A549 (cell line): ENCODE measurements around the gene TMEM250. TPM values are rescaled to one million over a fixed set of nuclear protein-coding genes. Genes with fewer than 3 reads are reported as not detected.

ENCODE experiments used
- ATAC-seq, 2 experiments: fragments of 200-7000 bp in 1 of 2; fragments of >200 bp in 1 of 2; cut with Nextera tagmentation in 1 of 2; cut with Tn5 transposase in 1 of 2; 3 replicates each; pipeline versions ENCODE4 v1.8.0 to v1.9.1; 2018 to 2020; ENCODE audit warnings: mild to moderate bottlenecking in 1 of 2, moderate library complexity in 1 of 2
- CTCF ChIA-PET: fragments of 300-600 bp; sonication (Branson Sonifier 250); formaldehyde crosslinking; extraction: SDS; loops from one replicate; lab custom pipeline; 2021; ENCODE audit warnings: antibody characterized with exemption, inconsistent platforms; lab: Yijun Ruan, JAX
- POLR2A ChIA-PET: fragments of 350-600 bp; formaldehyde crosslinking; extraction: SDS; loops from one replicate; lab custom pipeline; 2021; ENCODE audit warnings: antibody characterized with exemption, inconsistent platforms; lab: Yijun Ruan, JAX
- DNase-seq, 2 experiments: peaks; one replicate each; pipeline versions ENCODE4 v3.0.0 to v3.0.0-alpha.2; 2011 to 2016; ENCODE audit warnings: low read depth in 1 of 2, low spot score in 1 of 2
- FAIRE-seq: peaks from 2 replicates; lab custom pipeline; 2011; peaks lifted over from hg19 to GRCh38; lab: Jason Lieb, UNC
- H3K27ac ChIP-seq, 2 experiments: fragments of >200 bp; sonication (Bioruptor Twin); formaldehyde crosslinking; 3 replicates each; pipeline ENCODE4 v1.5.1; 2016 to 2017
- H3K4me1 ChIP-seq: fragments of >200 bp; sonication (Bioruptor Twin); formaldehyde crosslinking; 3 replicates; pipeline ENCODE4 v1.6.1; 2016
- H3K4me2 ChIP-seq: fragments of >200 bp; sonication (Bioruptor Twin); formaldehyde crosslinking; 3 replicates; pipeline ENCODE4 v1.6.1; 2016
- H3K4me3 ChIP-seq: fragments of >200 bp; sonication (Bioruptor Twin); formaldehyde crosslinking; 3 replicates; pipeline ENCODE4 v1.5.1; 2016
- H3K9me3 ChIP-seq: fragments of >200 bp; sonication (Bioruptor Twin); formaldehyde crosslinking; 3 replicates; pipeline ENCODE4 v1.6.1; 2016
- ATOH8 ChIP-seq: fragments of 250-450 bp; sonication (Bioruptor Pico); IDR thresholded peaks from 2 replicates; pipeline ENCODE4 v1.5.0; 2020; ENCODE audit warnings: low read depth, mild to moderate bottlenecking, moderate library complexity
- BHLHE40 ChIP-seq: IDR thresholded peaks from 2 replicates; pipeline ENCODE4 v1.6.1; 2012; ENCODE audit warnings: low read depth, low read length, inconsistent platforms
- CBX8 ChIP-seq: fragments of 200-600 bp; sonication (generic); IDR thresholded peaks from 2 replicates; pipeline ENCODE4 v1.6.1; 2016
- CTCF ChIP-seq: fragments of >200 bp; sonication (Bioruptor Twin); formaldehyde crosslinking; IDR thresholded peaks from 3 replicates; pipeline ENCODE4 v1.5.1; 2016
- E2F6 ChIP-seq: IDR thresholded peaks from 2 replicates; pipeline ENCODE4 v1.6.1; 2012; ENCODE audit warnings: low read depth, borderline replicate concordance
- EHF ChIP-seq: fragments of 250-450 bp; sonication (Bioruptor Pico); IDR thresholded peaks from 2 replicates; pipeline ENCODE4 v1.5.0; 2020; ENCODE audit warnings: mild to moderate bottlenecking
- HES2 ChIP-seq: fragments of >200 bp; sonication (Bioruptor Twin); formaldehyde crosslinking; IDR thresholded peaks from 2 replicates; pipeline ENCODE4 v1.6.1; 2016
- HMGXB4 ChIP-seq: fragments of 250-450 bp; sonication (Bioruptor Pico); IDR thresholded peaks from 2 replicates; pipeline ENCODE4 v1.5.0; 2021; ENCODE audit warnings: mild to moderate bottlenecking, moderate library complexity, borderline replicate concordance
- JUNB ChIP-seq: fragments of >200 bp; sonication (Bioruptor Twin); formaldehyde crosslinking; IDR thresholded peaks from 2 replicates; pipeline ENCODE4 v1.6.1; 2016
- MAFK ChIP-seq: fragments of 450-650 bp; IDR thresholded peaks from 2 replicates; pipeline ENCODE4 v1.6.1; 2014; ENCODE audit not compliant: partially characterized antibody
- MYC ChIP-seq: IDR thresholded peaks from 2 replicates; pipeline ENCODE4 v1.6.1; 2012; ENCODE audit warnings: mild to moderate bottlenecking, inconsistent platforms, low read length, improper control_type of control experiment, borderline replicate concordance
- NPAS2 ChIP-seq: fragments of 250-450 bp; sonication (Bioruptor Pico); IDR thresholded peaks from 2 replicates; pipeline ENCODE4 v1.8.0; 2022; ENCODE audit warnings: mild to moderate bottlenecking, moderate library complexity, borderline replicate concordance
- PBX3 ChIP-seq: IDR thresholded peaks from 2 replicates; pipeline ENCODE4 v1.6.1; 2012
- PHF8 ChIP-seq: fragments of 200-600 bp; sonication (generic); IDR thresholded peaks from 2 replicates; pipeline ENCODE4 v1.6.1; 2016; ENCODE audit warnings: low read depth, mild to moderate bottlenecking, antibody characterized with exemption, moderate library complexity, borderline replicate concordance
- POLR2AphosphoS2 ChIP-seq: conservative IDR thresholded peaks from 2 replicates; pipeline ENCODE4 v1.6.1; 2012; ENCODE audit warnings: low read length, improper control_type of control experiment, inconsistent platforms
- RAD21 ChIP-seq, 2 experiments: fragments of >200 bp in 1 of 2; sonication (Bioruptor Twin) in 1 of 2; formaldehyde crosslinking in 1 of 2; IDR thresholded peaks in 1 of 2; conservative IDR thresholded peaks in 1 of 2; 2 replicates in 1 of 2; 3 replicates in 1 of 2; pipeline ENCODE4 v1.6.1; 2012 to 2018; ENCODE audit warnings: inconsistent platforms in 1 of 2
- RARB ChIP-seq: fragments of 250-450 bp; sonication (Bioruptor Pico); IDR thresholded peaks from 2 replicates; pipeline ENCODE4 v1.8.0; 2021; ENCODE audit warnings: mild to moderate bottlenecking, moderate library complexity
- REST ChIP-seq: fragments of 200-600 bp; sonication (generic); IDR thresholded peaks from 2 replicates; pipeline ENCODE4 v1.6.1; 2016; ENCODE audit warnings: antibody characterized with exemption, mild to moderate bottlenecking, moderate library complexity
- TFCP2L1 ChIP-seq: fragments of 250-450 bp; sonication (Bioruptor Pico); IDR thresholded peaks from 2 replicates; pipeline ENCODE4 v1.5.0; 2021; ENCODE audit warnings: mild to moderate bottlenecking
- TP53 ChIP-seq: fragments of 250-450 bp; sonication (Bioruptor Pico); IDR thresholded peaks from 2 replicates; pipeline ENCODE4 v1.5.0; 2021; ENCODE audit warnings: mild to moderate bottlenecking, moderate library complexity
- ZFP36 ChIP-seq: fragments of 450-650 bp; IDR thresholded peaks from 2 replicates; pipeline ENCODE4 v1.6.1; 2014; ENCODE audit warnings: borderline replicate concordance; ENCODE audit not compliant: partially characterized antibody
- ZSCAN20 ChIP-seq: fragments of 250-450 bp; sonication (Bioruptor Pico); IDR thresholded peaks from 2 replicates; pipeline ENCODE4 v1.8.0; 2022; ENCODE audit warnings: mild to moderate bottlenecking, moderate library complexity
- WGBS: methylation state at CpG from one replicate; pipeline ENCODE4 v1.1.6; 2017; ENCODE audit errors: missing lambda C conversion rate; 5-methylcytosine and 5-hydroxymethylcytosine counted together
- polyA plus RNA-seq, 4 experiments: library from polyadenylated mRNA; depleted of rRNA in 3 of 4; stranded (reverse); fragments of >200 nt; fragmentation: RNase III in 1 of 4; extraction: RNeasy Plus Mini Kit Qiagen cat#74134 plus additional on column Dnase treatment in 1 of 4; gene quantifications; 2 replicates in 3 of 4; 3 replicates in 1 of 4; pipeline ENCODE4 v1.2.3, GENCODE V29; 2011 to 2017

Gene TMEM250
- polyA plus RNA-seq, 2 of the 4 experiments (the other 2 are of a cell fraction) = 13.0 to 35.2 TPM

GRCh38 chr9:136146126-136147037 lies 27.7 kb upstream of the TMEM250 start:
- 49% methylated on average over 26 of the region's 33 CpGs for WGBS
- FAIRE-seq (no peak), DNase-seq (no peak)
- CTCF ChIA-PET = interaction anchor here (0.6 to 4.4 kb wide), 8 partner anchors 13 to 196 kb away, joined by 3 to 18 read pairs (median 4); no protein-coding TSS in a partner anchor
- no peak for TF ChIP-seq RAD21 (conservative IDR thresholded peaks at IDR 0.05 in 1 of 2, IDR thresholded peaks at IDR 0.05 in 1 of 2)
- no peak for TF ChIP-seq EHF (CRISPR knock-in tag)
- no peak for TF ChIP-seq TFCP2L1 (CRISPR knock-in tag)
- no peak for TF ChIP-seq HES2
- TF ChIP-seq PHF8 = no peak
- TF ChIP-seq ATOH8 = no peak
- no peak for TF ChIP-seq MAFK
- TF ChIP-seq JUNB = no peak
- TF ChIP-seq RARB (CRISPR knock-in tag) = no peak
- TF ChIP-seq HMGXB4 (CRISPR knock-in tag) = no peak
- TF ChIP-seq, all 56 proteins: peak for 0
- H3K27ac ChIP-seq = no peak overlapping the region
- no peaks in the 10 kb centered on the region for H3K9me3 ChIP-seq
- no peak overlapping the region for H3K4me3 ChIP-seq
- H3K4me2 ChIP-seq = no peak overlapping the region
- no peaks in the 10 kb centered on the region for H3K4me1 ChIP-seq
- no peak; a peak in 1 of 6 replicates for ATAC-seq
- POLR2A ChIA-PET = no interaction called here

- no peaks in the 10 kb centered on the region for H3K4me1 ChIP-seq
- no peak overlapping the region for H3K4me2 ChIP-seq
- H3K4me3 ChIP-seq = no peak overlapping the region
- CTCF ChIA-PET = interaction anchor here (0.8 to 4.4 kb wide), 6 partner anchors 24 to 178 kb away, joined by 3 to 18 read pairs (median 4); no protein-coding TSS in a partner anchor
- POLR2A ChIA-PET = no interaction called here
- no peaks in the 10 kb centered on the region for H3K9me3 ChIP-seq
- DNase-seq (no peak), FAIRE-seq (no peak), ATAC-seq (peak in 1 of 2 experiments; percentile 6; a peak in 1 of 6 replicates)
- WGBS = 27% methylated on average over 2 of the region's 5 CpGs
- H3K27ac ChIP-seq = no peak overlapping the region
- TF ChIP-seq NPAS2 (CRISPR knock-in tag) = no peak
- TF ChIP-seq ATOH8 = no peak
- no peak for TF ChIP-seq CBX8
- TF ChIP-seq JUNB = no peak
- no peak for TF ChIP-seq ZSCAN20 (CRISPR knock-in tag)
- TF ChIP-seq POLR2AphosphoS2 = no peak
- no peak for TF ChIP-seq RARB (CRISPR knock-in tag)
- TF ChIP-seq HES2 = no peak
- TF ChIP-seq REST = no peak
- no peak for TF ChIP-seq TP53 (CRISPR knock-in tag)
- no peak for TF ChIP-seq PBX3
- no peak for TF ChIP-seq CTCF
- no peak for TF ChIP-seq BHLHE40
- TF ChIP-seq MYC = no peak
- no peak for TF ChIP-seq ZFP36
- TF ChIP-seq E2F6 = no peak
Observed at GRCh38 chr9:136145580-136145979, 26.9 kb upstream of the TMEM250 start.
